B cell (primary cell): ENCODE data around the gene PCDH9.

Experiments used
- CTCF ChIP-seq: fragments of 200-600 bp; IDR thresholded peaks from one replicate; pipeline ENCODE4 v1.8.0; 2022; ENCODE audit warnings: antibody characterized with exemption, mild to moderate bottlenecking
- EZH2 ChIP-seq: IDR thresholded peaks from 2 replicates; pipeline ENCODE4 v1.6.1; 2012; ENCODE audit warnings: borderline replicate concordance, low read depth, mild to moderate bottlenecking, moderate library complexity, low read length; ENCODE audit not compliant: insufficient read depth, poor library complexity, severe bottlenecking

GRCh38 chr13:67080351-67080750 is 149.8 kb downstream of the PCDH9 start:
- TF ChIP-seq CTCF (no peak), EZH2 (no peak)
